Activated CD8-positive, alpha-beta memory T cell treated with anti-CD3 and anti-CD28 coated beads for 48 hours (primary cell): ENCODE results near the gene ZNF805.
"Not testable (repeated sequence)": the region's sequence is repeated elsewhere in the genome, so short reads cannot be mapped to it uniquely, and the experiment has no call there.

Experiments
- DNase-seq, 3 experiments: peaks; one replicate each; pipeline ENCODE4 v3.0.0-alpha.2; 2020; ENCODE audit warnings: low read depth in 2 of 3, low spot score in 2 of 3

ZNF805 gene

DNA sequence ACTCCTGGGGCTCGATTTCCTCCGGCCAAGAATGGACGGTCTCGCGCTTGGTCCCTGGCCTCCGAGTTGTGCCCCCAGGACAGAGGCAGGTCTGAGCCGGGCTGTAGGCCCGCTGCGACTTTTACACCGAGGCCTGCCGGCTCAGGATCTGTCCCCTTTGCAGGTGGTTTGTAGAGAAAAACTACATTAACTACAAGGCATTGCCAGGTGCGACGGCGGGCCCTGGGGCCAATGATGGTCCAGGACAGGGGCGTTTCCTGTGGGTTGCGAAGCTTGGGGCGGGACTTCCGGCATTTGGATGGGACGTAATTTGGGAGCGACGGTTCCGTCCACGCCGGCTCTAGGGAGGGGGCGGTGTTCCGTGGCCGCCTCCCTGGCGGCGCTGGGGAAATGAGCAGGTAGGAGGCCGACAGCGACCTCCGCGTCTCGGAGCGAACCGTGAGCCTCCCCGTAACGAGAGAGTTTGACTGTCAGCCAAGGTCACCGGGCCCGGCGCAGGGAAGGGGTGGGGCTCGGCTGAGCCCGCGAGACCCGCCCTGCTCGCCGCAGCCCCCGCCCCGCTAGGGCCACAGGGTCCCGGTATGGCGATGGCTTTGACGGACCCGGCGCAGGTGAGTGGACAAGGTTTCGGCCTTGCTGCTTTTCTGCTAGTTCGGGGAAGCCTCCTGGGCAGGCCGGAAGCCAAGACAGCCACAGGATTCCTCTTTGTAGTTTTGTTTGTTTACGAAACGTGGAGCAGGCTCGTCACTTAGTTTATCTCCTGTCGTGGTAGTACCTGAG is at the start of gene ZNF805:
ZNF805 (plus strand) TSS at position 322 of the 780 bp plus-strand sequence; CDS start at position 582, 260 bp downstream.
- peak; percentile 76 to 85 (median 82) for DNase-seq

DNA sequence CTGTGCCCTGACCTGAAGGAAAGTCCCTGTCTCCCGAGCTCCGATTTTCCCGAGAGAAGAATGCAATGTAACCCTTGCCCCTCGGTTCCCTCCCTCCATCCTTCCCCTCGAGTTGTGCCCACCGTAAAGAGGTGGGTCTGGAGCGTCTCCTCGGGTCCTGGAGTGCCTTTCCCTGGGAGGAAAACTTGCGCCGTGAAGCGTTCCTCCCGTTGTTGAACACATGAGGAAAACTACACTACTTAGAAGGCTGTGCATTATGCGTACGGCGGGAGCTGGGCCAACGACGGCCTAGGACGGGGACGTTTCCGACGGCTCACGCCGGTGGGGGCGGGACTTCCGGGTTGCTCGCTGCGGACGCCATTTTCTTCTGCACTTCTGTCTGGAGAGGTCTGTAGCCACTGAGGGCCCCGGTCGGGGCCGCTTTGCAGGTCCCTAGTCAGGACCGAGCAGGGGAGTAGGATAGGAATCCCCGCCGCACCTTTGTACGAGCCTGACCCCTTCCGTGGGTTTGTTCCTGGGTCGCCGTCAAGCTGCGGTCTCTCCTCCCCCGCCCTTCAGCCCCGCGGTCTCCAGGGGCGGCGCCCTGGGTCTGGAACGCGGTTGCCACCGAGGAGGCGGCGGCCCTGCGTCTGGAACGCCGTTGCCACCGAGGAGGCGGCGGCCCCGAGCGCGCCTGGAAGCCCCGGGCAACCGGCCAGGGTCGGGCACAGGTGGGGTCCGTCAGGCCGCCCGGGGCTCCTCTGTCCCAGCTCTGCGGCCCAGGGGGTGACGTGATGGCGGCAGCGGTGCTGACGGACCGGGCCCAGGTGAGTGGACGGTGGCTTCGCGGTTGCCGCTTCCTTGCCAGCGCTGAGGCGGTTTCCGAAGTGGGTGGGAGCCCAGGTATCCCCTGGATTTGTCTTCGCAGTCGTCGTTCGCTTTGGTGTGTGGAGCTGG is 49.0 kb upstream of the ZNF805 start, which contains the start of gene ZNF264:
ZNF264 (plus strand) TSS at position 360 of the 936 bp plus-strand sequence; CDS start at position 774, 414 bp downstream.
- peak; percentile 70 to 71 (median 70) for DNase-seq

DNA sequence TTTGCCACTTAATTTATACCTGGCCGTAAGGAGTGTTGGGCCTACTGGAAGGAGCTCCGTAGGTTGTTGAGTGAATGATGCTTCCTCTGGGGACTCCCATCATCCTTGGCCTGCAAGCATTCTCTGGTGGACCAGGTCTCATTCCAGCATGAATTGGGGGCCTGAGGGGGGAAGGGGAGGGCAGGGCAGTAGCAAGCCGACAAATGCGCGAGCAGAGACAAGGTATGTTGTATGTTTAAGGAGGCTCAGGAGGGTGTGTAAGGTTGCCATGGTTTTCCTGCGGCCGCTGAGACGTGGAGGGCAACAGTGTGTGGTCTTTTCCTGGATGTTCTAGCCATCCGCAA is 48.4 kb upstream of the ZNF805 start:
- DNase-seq, result no peak

DNA sequence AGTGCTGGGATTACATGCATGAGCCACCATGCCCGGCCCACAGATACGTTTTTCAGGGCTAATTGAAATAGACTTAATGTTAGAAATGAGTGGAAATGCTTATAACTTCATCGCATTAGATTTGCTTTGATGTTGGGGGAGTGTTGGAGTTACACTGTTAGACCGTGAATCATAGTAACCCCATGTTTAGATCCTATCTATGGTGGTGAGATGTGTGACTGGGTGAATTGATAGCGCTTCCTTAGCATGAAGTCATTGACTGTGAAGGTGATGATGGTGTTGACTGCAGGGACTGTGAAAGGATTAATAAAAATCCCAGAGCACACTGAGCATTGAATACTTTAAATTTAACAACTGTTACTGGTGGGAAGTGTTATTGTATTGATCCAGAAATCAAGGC is 47.4 kb upstream of the ZNF805 start:
- DNase-seq, result no peak

DNA sequence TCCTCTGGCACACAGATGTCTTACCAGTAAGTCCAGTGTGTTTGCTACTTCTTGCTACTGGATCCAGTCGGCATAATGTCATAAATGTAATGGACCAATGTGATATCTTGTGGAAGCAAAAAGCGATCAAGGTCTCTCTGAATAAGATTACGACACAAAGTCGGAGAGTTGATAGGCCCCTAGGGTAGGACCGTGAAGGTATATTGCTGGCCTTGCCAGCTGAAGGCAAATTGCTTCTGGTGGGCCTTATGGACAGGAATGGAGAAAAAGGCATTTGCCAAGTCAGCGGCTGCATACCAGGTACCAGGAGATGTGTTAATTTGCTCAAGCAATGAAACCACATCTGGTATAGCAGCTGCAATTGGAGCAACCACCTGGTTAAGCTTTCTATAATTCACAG is 42.6 kb upstream of the ZNF805 start:
- not testable (repeated sequence) for DNase-seq

DNA sequence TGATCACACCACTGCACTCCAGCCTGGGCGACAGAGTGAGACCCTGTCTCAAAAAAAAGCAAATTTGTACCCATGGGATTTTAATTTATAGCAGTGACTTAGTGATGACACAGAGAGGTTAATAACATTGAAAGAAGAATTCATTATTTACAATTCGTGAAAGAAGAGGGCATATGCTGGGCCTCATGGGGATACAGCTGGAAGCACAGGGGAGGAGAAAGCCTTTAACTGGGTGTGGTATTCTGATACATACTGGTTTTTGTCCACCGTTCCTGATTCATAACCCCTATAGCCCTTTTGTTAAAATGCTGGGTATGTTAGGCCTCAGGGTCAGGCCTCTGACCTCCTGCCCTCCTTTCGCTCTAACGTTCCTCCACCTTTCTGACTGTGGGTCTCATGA is 38.3 kb upstream of the ZNF805 start:
- no peak for DNase-seq

DNA sequence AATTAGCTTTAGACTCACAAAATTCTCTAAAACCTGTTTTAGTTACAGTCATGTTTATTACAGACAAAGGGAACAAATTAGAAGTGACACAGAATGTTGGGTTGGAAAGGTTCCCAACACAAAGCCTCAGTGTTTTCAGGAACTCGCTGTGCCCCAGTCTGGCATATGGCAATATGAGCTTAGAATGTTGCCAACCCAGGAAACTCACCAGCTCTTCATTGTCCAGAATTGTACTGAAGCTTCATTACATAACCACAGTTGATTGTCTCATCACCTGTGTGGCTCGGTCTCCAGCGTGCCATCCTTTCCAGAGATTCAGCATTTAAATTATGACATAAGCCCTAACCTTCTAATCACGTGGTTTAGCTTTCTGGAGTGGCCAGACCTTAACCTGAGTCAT is 30.1 kb upstream of the ZNF805 start:
- no peak for DNase-seq

DNA sequence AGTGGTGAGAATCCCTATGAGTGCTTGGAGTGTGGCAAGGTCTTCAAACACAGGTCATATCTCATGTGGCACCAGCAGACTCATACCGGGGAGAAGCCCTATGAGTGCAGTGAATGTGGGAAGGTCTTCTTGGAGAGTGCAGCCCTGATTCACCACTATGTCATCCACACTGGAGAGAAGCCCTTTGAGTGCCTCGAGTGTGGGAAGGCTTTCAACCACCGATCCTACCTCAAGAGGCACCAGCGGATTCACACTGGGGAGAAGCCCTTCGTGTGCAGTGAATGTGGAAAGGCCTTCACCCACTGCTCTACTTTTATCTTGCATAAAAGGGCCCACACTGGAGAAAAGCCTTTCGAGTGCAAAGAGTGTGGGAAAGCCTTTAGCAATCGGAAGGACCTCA is 28.3 kb upstream of the ZNF805 start:
- no peak for DNase-seq

DNA sequence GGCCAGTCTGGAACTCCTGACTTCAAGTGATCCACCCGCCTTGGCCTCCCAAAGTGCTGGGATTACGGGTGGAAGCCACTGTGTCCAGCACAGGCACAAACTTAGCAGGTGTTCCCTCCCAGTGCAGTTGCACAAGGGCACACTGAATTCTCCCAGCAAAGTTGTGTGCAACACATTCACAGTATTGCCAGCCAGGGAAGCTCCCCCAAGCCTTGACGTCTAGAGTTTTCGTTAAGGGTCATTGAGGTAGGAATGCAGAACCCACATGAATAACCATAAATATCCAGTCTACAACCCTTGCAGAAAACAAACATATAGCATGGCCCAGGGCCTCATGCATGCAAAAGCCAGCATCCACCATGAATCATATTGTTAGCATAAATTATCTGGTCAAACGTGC is 12.9 kb upstream of the ZNF805 start:
- DNase-seq, result no peak

DNA sequence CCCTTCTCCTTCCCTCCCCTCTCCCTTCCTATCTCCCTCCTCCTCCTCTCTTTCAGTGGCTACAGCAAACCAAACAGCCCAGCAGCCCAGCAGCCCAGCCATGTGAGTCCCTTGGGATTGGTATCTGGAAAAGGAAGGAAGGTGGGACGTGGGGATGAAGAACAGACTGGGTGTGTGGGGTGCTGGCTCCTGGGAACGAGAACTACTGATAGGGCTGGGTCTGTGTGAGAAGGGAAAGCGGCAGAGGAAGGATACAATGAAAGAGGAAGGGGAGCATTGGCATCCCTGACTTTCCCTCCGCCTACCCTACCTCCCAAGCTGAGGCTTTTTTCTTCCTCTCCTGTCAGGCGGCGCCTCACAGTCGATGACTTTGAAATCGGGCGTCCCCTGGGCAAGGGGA is 8.7 kb upstream of the ZNF805 start:
- no peak for DNase-seq

DNA sequence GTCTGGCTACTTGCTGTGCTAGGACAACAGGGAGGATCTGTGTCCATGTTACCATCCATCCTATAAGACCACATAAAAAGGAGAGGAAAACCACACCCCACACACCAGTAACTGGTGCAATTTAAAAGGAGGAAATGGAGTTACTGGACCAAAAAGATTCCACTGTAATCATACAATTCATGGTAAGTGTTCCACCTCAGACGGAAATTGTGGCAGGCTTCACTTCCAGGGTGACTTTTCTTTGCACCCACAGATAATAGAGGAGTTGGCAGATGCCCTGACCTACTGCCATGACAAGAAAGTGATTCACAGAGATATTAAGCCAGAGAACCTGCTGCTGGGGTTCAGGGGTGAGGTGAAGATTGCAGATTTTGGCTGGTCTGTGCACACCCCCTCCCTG is 7.2 kb upstream of the ZNF805 start:
- no peak for DNase-seq

DNA sequence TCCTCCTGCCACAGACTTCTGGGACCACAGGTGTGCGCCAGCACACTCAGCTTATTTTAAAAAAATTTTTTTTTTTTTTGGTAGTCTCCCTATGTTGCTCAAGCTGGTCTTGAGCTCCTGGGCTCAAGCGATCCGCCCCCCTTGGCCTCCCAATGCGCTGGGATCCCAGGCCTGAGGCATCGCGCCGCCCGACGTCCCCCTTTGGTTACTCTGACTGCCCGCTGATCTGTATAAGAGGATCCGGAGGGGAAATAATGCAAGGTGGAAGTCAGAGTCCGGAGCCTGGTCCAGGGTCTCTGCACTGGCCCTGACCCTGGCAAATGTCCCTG is 486 bp upstream of the ZNF805 start:
- DNase-seq, result no peak

DNA sequence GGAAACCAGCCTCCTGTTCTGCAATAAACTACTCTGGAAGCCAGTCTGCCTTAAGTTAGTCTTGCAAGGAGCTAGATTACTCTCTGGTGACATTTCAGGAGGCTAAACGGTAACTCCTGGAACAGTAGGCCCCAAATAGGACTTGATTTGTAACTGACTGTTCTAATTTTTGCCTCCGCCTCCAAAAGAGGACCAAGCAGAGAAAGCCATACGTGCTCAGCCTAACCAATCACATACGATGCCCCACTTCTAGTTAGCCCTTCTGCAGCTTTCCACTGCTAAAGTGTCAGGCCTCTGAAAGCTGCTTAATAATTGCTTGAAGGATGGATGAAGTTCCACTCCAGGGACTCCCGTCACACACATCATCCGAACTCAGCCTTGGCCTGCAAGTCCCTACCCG is 744 bp downstream of the ZNF805 start:
- DNase-seq, result no peak

DNA sequence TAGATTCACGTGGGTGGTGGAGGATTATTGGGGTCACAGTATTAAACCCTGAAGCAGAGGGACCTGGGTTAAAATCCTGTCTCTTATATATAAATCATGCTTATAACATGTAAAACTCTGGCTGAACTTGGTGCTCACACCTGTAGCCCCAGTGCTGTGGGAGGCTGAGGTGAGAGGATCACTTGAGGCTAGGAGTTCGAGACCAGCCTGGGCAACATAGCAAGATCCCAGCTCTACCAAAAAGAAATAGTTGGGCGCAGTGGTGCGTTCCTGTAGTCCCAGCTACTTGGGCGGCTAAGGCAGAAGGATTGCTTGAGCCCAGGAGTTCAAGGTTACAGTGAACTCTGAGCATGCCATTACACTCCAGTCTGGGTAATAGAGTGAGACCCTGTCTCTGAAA is 2.4 kb downstream of the ZNF805 start:
- DNase-seq, result no peak

DNA sequence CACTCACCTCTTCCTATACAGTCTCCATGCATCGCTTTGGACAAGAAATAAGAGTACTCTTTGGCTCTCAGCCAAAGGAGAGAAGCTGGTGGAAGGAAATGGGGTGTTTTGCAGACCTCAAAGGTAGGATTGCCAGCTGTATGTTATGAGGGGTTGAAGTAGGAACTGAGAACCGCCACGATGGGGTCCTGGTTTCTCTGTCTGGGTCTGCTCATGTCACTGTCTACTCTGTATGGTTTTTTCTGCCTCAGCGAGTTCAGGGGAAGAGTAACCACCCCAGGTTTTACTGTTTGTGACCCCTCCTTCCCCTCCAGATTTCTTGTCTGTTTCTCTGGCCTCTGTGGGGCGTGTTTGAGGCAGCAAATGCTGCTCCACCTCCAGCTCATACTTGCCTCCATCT is 4.1 kb downstream of the ZNF805 start:
- no peak for DNase-seq

DNA sequence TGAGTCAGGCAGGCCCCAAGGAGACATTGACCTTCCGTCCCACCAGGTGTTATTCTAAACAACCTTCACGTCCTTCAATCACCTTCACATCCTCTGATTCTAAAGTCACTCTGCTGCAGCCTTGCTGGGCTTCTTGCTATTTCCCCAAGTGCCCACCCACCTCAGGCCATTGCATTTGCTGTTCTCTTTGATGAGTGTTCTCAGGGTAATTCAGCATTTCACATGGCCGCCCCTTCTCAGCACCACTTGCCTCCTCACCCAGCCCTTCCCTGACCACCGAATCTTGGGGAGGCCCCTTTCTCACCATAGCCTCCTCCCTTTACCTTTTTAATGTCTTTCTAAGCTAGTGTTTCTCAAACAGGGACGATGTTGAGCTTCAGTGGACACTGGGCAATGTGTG is 4.6 kb downstream of the ZNF805 start:
- DNase-seq, result no peak

DNA sequence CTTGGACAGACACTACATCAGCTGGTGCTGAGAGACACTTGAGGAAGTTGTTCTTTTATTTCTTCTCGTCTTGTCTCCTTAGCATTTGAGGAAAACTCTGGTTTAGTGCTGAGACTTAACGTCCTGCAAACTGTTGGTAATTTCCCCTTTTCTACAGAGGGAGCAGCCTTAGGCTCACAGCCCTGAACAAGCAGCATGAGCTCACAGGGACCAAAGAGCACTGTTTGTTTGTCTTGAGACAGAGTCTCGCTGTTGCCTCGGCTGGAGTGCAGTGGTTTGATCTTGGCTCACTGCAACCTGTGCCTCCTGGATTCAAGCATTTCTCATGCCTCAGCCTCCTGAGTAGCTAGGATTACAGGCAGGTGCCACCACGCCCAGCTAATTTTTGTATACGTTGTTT is 5.5 kb downstream of the ZNF805 start:
- no peak for DNase-seq

DNA sequence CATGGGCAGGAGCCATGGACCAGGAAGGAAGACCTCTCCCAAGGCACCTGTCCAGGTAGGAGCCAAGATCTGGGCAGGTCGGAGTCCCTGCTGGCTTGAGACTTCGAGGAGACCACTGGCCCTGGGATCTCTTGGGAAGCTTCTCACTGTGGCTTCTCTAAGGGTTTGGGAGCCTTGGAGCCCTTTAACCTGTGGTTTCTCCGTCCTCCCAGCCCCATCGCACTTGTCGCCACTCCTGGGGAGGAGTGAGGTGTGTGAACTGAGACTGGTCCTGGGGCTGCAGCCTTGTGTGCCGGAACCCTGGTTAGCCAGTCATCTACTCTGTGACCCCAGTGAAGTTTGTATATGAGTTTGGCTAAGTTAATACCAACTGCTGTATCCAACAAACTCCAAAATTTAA is 8.2 kb downstream of the ZNF805 start:
- no peak for DNase-seq

DNA sequence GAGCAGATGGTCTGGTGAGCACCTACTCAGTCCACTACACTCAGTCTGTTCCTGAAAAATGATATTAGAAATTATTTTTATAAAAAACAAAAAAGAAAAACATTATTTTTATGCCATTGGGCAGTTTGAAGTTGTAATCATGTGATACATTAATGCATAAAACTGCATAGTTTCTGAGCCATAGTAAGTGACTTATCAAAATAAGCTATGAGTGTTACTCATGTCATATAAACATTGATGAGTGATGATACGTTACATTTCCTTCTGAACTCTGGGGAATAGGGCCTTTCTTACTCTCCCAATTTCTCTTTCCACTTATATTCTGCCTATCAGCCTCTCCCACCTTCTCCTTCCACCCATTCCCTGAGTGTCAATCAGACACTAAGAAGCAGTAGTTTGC is 8.9 kb downstream of the ZNF805 start:
- no peak for DNase-seq

DNA sequence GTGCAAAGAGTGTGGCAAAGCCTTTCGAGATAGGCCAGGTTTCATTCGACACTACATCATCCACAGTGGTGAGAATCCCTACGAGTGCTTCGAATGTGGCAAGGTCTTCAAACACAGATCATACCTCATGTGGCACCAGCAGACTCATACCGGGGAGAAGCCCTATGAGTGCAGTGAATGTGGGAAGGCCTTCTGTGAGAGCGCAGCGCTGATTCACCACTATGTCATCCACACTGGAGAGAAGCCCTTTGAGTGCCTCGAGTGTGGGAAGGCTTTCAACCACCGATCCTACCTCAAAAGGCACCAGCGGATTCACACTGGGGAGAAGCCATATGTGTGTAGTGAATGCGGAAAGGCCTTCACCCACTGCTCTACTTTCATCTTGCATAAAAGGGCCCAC is 13.3 kb downstream of the ZNF805 start:
- DNase-seq, result not testable (repeated sequence)

DNA sequence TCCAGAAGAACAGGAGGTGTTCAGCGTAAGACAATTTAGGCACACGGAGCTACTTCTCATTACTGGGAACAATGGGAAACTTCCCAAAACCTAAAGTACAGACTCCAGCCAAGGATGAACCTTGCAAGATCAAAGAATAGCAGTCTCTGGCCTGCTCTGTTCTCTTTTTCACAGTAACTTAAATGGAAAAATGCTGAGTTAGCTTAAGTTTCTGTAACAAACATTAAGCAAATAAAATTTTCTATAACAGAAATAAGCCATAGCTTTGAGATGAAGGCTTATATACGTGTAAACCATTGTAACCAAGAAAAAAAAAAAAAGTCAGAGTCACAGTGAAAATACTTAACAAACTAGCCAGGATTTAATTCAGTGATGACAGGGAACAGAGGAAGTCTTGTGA is 21.6 kb downstream of the ZNF805 start:
- no peak for DNase-seq

DNA sequence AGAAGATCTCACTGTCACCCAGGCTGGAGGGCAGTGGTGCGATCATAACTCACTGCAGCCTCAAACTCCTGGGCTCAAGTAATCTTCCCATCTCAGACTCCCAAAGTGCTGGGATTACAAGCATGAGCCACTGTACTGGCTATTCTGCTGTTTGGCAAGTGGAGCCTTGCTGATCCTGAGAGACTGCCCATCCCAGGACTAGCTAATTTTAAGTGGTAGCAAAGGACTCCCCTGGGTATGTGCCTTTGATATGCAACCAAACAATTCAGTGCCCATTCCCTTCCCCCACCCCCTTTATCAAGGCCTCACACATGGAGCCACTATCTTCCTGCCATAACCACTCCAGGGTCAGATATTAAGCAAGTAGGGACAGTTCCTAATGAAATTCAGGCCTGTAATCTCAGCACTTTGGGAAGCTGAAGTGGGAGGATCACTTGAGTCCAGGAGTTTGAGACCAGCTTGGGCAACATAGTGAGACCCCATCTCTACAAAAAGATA is 22.9 kb downstream of the ZNF805 start:
- DNase-seq, result no peak
